ENCODE measurements around the gene NHLRC4. TPM values are rescaled to one million over a fixed set of nuclear protein-coding genes. Genes with fewer than 3 reads are reported as not detected.

Gene NHLRC4
- total RNA-seq, 4 donors from 2014 or later = 0.49 to 1.0 (median 0.57) TPM

DNA sequence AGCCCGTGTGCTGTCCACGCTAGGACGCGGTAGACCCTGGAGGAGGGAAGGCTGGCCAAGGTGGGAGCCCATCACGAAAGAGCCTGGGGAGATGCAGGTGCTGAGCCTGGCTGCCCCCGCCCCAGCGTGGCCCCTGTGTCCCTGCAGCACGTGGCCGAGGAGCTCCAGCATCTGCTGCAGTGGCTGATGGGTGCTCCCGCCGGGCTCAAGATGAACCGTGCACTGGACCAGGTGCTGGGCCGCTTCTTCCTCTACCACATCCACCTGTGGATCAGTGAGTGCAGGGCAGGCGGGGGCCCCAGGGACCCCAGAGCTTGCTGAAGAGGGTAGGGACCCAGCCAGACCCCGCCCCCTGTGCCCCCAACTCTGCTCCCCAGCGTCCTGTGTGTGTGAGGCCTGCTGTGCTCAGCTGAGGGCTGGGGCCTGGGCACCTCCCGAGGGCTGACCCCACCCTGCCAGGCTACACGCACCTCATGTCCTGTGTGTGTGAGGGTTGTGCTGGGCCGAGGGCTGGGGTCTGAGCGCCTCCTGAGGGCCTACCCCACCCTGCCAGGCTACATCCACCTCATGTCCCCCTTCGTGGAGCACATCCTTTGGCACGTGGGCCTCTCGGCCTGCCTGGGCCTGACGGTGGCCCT, 11.5 kb downstream of the NHLRC4 start:
- no peak overlapping the region for H3K4me3 ChIP-seq (ENCODE audit: low read depth, poor library complexity, severe bottlenecking)
- TF ChIP-seq, protein P1, sequence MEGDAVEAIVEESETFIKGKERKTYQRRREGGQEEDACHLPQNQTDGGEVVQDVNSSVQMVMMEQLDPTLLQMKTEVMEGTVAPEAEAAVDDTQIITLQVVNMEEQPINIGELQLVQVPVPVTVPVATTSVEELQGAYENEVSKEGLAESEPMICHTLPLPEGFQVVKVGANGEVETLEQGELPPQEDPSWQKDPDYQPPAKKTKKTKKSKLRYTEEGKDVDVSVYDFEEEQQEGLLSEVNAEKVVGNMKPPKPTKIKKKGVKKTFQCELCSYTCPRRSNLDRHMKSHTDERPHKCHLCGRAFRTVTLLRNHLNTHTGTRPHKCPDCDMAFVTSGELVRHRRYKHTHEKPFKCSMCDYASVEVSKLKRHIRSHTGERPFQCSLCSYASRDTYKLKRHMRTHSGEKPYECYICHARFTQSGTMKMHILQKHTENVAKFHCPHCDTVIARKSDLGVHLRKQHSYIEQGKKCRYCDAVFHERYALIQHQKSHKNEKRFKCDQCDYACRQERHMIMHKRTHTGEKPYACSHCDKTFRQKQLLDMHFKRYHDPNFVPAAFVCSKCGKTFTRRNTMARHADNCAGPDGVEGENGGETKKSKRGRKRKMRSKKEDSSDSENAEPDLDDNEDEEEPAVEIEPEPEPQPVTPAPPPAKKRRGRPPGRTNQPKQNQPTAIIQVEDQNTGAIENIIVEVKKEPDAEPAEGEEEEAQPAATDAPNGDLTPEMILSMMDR (IDR thresholded peaks at IDR 0.05) = no peak
- TF ChIP-seq POLR2A (IDR thresholded peaks at IDR 0.05) = no peak
- intact Hi-C loops (cut with DNase I; ENCODE audit: low total_unique reads) = no loop called here
- no peak for DNase-seq (ENCODE audit: low spot score in 2 of 2)
- 87 to 91% methylated on average over 14 to 21 of the region's 24 CpGs for WGBS, 2 donors

DNA sequence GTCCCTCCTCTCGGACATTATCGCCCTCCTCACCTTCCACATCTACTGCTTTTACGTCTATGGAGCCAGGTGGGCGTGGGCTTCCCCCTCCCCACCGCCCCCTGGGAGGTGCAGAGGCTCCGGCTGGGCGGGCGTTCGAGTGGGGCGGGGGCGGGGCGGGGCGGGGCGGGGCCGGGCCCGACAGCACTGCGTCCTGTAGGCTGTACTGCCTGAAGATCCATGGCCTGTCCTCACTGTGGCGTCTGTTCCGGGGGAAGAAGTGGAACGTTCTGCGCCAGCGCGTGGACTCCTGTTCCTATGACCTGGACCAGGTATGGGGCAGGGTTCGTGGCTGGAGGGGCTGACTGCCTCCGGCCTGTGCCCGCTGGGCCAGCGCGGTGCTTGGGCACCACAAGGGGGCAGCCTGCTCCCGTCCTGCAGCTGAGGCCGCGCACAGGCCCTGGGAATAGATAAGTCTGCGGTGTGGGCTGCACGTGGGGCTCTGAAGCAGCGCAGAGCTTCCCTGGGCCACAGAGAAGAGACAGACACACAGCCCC, 12.1 kb downstream of the NHLRC4 start:
- DNase-seq (ENCODE audit: low spot score in 2 of 2) = no peak
- 54 to 61% methylated on average over 13 to 34 of the region's 34 CpGs for WGBS, 2 donors
- no peak overlapping the region for H3K4me3 ChIP-seq (ENCODE audit: low read depth, poor library complexity, severe bottlenecking)
- TF ChIP-seq, protein P1 (IDR thresholded peaks at IDR 0.05) = no peak
- TF ChIP-seq POLR2A (IDR thresholded peaks at IDR 0.05) = no peak
- intact Hi-C loops (cut with DNase I; ENCODE audit: low total_unique reads) = no loop called here

DNA sequence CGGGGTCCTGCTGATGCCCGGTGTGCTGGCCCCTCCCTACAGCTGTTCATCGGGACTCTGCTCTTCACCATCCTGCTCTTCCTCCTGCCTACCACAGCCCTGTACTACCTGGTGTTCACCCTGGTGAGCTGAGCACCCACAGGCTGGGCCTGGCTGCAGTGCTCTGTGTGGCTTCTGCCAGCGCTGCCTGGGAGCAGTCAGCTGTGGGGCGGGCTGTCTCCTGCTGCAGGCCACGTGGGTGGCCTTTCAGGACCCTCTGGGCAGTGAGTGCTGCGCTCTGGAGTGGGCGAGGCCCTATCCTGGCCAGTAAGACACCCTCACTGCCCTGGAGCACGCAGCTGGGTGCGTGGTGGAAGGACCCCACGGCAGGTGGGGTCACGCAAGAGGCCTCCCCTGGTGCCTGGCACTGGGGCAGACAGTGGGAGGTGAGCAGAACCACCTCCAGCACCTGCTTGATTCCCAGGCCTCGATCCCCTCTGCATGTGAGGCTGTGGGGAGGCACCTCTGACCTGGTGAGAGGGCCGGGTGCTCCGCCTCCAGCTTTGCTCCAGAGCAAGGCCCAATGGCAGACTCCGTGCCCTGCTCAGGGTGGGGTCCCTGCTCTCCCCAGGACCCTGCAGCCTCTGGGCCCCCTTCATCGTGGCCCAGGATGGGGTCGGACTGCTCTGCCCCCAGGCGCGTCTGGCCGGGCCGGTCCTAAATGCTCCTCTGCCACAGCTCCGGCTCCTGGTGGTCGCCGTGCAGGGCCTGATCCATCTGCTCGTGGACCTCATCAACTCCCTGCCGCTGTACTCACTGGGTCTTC, 13.5 kb downstream of the NHLRC4 start:
- TF ChIP-seq, protein P1 (IDR thresholded peaks at IDR 0.05) = no peak
- no peak for TF ChIP-seq POLR2A (IDR thresholded peaks at IDR 0.05)
- no peak for DNase-seq (ENCODE audit: low spot score in 2 of 2)
- intact Hi-C loops (cut with DNase I; ENCODE audit: low total_unique reads) = no loop called here
- WGBS, 2 donors = 87 to 93% methylated on average over 22 to 26 of the region's 27 CpGs
- no peak overlapping the region for H3K4me3 ChIP-seq (ENCODE audit: low read depth, poor library complexity, severe bottlenecking)

DNA sequence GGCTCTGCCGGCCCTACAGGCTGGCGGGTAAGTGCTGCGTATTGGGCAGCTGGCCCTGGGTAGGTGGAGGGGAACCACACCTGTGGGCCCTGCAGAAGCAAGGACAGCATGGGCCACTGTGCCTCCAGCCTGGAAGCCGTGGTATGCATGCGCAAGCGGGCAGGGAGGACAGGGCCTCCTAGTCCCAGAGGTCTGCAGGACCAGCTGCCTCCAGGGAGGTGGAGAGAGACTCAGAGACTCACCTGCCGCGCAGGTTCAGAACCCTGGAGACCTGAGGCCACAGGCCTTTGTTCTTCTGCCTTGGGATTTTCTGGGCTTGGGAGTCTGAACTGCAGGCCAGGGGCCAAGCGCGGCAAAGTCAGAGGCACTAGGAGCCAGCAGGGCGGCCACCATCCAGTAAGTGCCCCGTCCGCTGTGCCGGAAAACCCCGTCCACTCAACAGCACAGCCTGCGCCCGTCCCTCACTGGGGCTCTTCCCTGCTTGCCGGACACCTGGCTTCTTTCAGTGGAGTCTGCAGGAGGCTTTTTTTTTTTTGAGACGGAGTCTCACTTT, 14.2 kb downstream of the NHLRC4 start:
- WGBS, 2 donors = 94% methylated on average over 19 of the region's 19 CpGs
- no peak for DNase-seq (ENCODE audit: low spot score in 2 of 2)
- H3K4me3 ChIP-seq (ENCODE audit: low read depth, poor library complexity, severe bottlenecking) = no peak overlapping the region
- no peak for TF ChIP-seq POLR2A (IDR thresholded peaks at IDR 0.05)
- TF ChIP-seq, protein P1 (IDR thresholded peaks at IDR 0.05) = no peak
- intact Hi-C loops (cut with DNase I; ENCODE audit: low total_unique reads) = no loop called here

DNA sequence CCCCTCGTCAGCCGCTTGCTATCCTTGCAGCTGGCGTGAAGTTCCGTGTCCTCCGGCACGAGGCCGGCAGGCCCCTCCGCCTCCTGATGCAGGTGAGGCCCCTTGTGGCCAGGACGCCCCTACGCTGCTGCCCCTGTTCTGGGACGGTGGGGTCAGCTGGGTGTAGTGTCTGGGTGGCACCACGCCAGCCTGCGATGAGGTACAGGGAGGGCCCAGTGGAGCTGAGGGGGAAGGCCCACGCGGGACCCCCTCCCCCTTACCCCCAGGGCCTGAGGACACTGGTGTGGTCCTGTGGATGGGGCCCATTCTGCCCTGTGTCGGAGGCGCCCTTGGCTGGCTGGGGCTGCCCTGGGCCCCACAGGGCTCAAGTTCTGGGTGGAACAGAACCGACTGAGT, 15.4 kb downstream of the NHLRC4 start:
- no peak for DNase-seq (ENCODE audit: low spot score in 2 of 2)
- intact Hi-C loops (cut with DNase I; ENCODE audit: low total_unique reads) = no loop called here
- 93 to 95% methylated on average over 12 to 14 of the region's 18 CpGs for WGBS, 2 donors
- TF ChIP-seq, protein P1 (IDR thresholded peaks at IDR 0.05) = no peak
- TF ChIP-seq POLR2A (IDR thresholded peaks at IDR 0.05) = no peak
- no peak overlapping the region for H3K4me3 ChIP-seq (ENCODE audit: low read depth, poor library complexity, severe bottlenecking)

Data from lower leg skin (tissue), 4 donors.